Measurements from ENCODE around the gene IQCH. TPM values are rescaled to one million over a fixed set of nuclear protein-coding genes. Genes with fewer than 3 reads are reported as not detected.

The IQCH gene
- total and polyA plus RNA-seq, 2 donors (not counting 1 experiment from before 2014, with no cell fraction given) = 1.7 to 5.0 TPM

DNA sequence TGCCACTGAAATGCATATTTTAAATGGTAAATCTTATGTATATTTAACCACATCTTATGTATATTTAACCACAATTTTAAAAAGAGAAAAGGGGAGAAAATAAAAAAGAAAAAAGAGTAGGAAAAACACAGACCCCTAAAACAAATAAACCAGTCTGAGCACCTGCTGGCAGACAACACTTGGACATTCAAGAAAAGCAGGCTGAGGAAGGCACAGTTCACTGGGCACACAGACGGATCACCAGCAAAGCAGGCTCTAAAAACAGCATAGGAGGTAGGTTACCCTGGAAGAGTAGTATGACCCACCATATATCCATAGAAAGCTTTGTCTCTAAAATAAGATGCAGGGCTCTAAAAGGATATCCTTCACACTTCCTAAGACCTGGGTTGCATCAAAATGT lies 27.2 kb upstream of the IQCH start:
- Histone ChIP-seq H3K4me3 (replicated peaks in 1 of 4; ENCODE audit: control extremely low read depth in 1 of 4, insufficient read depth in 1 of 4, low read depth in 3 of 4, low read length in 4 of 4) (no peak overlapping the region), H4K20me1 (ENCODE audit: control insufficient read depth, extremely low read depth, insufficient read depth, low read length) (no peaks in the 10 kb centered on the region), H3K4me2 (ENCODE audit: extremely low read depth, insufficient read depth, low read length) (no peak overlapping the region), H3K4me1 (ENCODE audit: control insufficient read depth, extremely low read depth, insufficient read depth, low read length) (peaks cover 3% of the 10 kb centered on the region), H3K9ac (ENCODE audit: insufficient read depth, low read length) (no peak overlapping the region), H3K27ac (ENCODE audit: insufficient read depth, low read length) (no peak overlapping the region), H3K27me3 (ENCODE audit: control insufficient read depth, insufficient read depth, low read length) (no peaks in the 10 kb centered on the region), H2AFZ (ENCODE audit: low read length) (no peak overlapping the region), H3K36me3 (ENCODE audit: control insufficient read depth, insufficient read depth, low read length) (peaks cover 6% of the 10 kb centered on the region), H3K79me2 (ENCODE audit: control insufficient read depth, insufficient read depth, low read length) (no peaks in the 10 kb centered on the region), H3K9me3 (ENCODE audit: control insufficient read depth, insufficient read depth, low read depth, low read length) (no peaks in the 10 kb centered on the region)
- TF ChIP-seq, protein P1, sequence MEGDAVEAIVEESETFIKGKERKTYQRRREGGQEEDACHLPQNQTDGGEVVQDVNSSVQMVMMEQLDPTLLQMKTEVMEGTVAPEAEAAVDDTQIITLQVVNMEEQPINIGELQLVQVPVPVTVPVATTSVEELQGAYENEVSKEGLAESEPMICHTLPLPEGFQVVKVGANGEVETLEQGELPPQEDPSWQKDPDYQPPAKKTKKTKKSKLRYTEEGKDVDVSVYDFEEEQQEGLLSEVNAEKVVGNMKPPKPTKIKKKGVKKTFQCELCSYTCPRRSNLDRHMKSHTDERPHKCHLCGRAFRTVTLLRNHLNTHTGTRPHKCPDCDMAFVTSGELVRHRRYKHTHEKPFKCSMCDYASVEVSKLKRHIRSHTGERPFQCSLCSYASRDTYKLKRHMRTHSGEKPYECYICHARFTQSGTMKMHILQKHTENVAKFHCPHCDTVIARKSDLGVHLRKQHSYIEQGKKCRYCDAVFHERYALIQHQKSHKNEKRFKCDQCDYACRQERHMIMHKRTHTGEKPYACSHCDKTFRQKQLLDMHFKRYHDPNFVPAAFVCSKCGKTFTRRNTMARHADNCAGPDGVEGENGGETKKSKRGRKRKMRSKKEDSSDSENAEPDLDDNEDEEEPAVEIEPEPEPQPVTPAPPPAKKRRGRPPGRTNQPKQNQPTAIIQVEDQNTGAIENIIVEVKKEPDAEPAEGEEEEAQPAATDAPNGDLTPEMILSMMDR (conservative IDR thresholded peaks at IDR 0.05 in 1 of 2, IDR thresholded peaks at IDR 0.05 in 1 of 2; ENCODE audit: low read depth in 1 of 2, low read length in 2 of 2) = no peak
- no peak for TF ChIP-seq EZH2 (IDR thresholded peaks at IDR 0.05; ENCODE audit: low read length, missing control alignments)
- no peak for DNase-seq (ENCODE audit: low read depth in 2 of 2)

DNA sequence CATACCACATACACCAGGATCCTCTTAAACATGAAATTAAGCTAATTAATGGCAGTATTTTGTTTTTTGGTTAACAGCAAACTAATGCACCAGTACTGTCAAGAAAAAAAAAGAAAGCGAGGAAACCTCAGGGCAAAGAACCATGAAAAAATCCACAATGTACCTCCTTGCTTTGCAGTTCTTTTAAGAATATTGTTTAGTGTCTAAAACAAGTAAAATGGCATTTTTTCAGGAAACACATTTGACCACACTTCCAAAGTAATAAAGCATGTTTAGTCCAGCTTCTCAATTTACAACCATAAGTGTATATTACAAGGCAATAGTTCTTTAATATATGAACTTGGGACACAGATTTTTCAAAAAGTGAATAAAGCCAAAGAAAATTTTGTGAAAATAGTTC lies 26.7 kb upstream of the IQCH start:
- Histone ChIP-seq H3K36me3 (ENCODE audit: control insufficient read depth, insufficient read depth, low read length) (peaks cover 6% of the 10 kb centered on the region), H3K9me3 (ENCODE audit: control insufficient read depth, insufficient read depth, low read depth, low read length) (no peaks in the 10 kb centered on the region), H2AFZ (ENCODE audit: low read length) (no peak overlapping the region), H3K4me3 (replicated peaks in 1 of 4; ENCODE audit: control extremely low read depth in 1 of 4, insufficient read depth in 1 of 4, low read depth in 3 of 4, low read length in 4 of 4) (no peak overlapping the region), H4K20me1 (ENCODE audit: control insufficient read depth, extremely low read depth, insufficient read depth, low read length) (no peaks in the 10 kb centered on the region), H3K27ac (ENCODE audit: insufficient read depth, low read length) (no peak overlapping the region), H3K4me1 (ENCODE audit: control insufficient read depth, extremely low read depth, insufficient read depth, low read length) (peaks cover 3% of the 10 kb centered on the region), H3K27me3 (ENCODE audit: control insufficient read depth, insufficient read depth, low read length) (no peaks in the 10 kb centered on the region), H3K79me2 (ENCODE audit: control insufficient read depth, insufficient read depth, low read length) (no peaks in the 10 kb centered on the region), H3K9ac (ENCODE audit: insufficient read depth, low read length) (no peak overlapping the region), H3K4me2 (ENCODE audit: extremely low read depth, insufficient read depth, low read length) (no peak overlapping the region)
- TF ChIP-seq, protein P1 (conservative IDR thresholded peaks at IDR 0.05 in 1 of 2, IDR thresholded peaks at IDR 0.05 in 1 of 2; ENCODE audit: low read depth in 1 of 2, low read length in 2 of 2) = no peak
- no peak for DNase-seq (ENCODE audit: low read depth in 2 of 2)

DNA sequence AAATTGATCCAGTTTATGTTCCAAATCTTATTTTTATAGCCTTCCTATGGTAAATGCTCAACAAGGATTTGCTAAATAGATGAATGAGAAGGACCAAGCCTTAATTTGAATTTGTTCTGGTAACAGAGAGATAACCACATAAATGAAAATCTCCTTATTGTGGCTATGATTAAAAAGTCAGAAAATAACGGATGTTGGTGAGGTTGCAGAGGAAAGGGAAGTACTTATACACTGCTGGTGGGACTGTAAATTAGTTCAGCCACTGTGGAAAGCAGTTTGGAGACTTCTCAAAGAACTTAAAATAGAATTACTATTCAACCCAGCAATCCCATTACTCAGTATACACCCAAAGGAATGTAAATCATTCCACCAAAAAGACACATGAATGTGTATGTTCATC lies 26.3 kb upstream of the IQCH start:
- H3K4me2 ChIP-seq (ENCODE audit: extremely low read depth, insufficient read depth, low read length) = no peak overlapping the region
- H4K20me1 ChIP-seq (ENCODE audit: control insufficient read depth, extremely low read depth, insufficient read depth, low read length) = no peaks in the 10 kb centered on the region
- no peaks in the 10 kb centered on the region for H3K27me3 ChIP-seq (ENCODE audit: control insufficient read depth, insufficient read depth, low read length)

More for the DNA sequence above, 26.3 kb upstream of the IQCH start:
- no peak overlapping the region for H3K27ac ChIP-seq (ENCODE audit: insufficient read depth, low read length)
- no peak overlapping the region for H3K9ac ChIP-seq (ENCODE audit: insufficient read depth, low read length)
- H3K79me2 ChIP-seq (ENCODE audit: control insufficient read depth, insufficient read depth, low read length) = no peaks in the 10 kb centered on the region
- TF ChIP-seq EZH2 (IDR thresholded peaks at IDR 0.05; ENCODE audit: low read length, missing control alignments) = no peak
- TF ChIP-seq, protein P1 (conservative IDR thresholded peaks at IDR 0.05 in 1 of 2, IDR thresholded peaks at IDR 0.05 in 1 of 2; ENCODE audit: low read depth in 1 of 2, low read length in 2 of 2) = no peak
- no peak overlapping the region for H3K4me3 ChIP-seq (replicated peaks in 1 of 4; ENCODE audit: control extremely low read depth in 1 of 4, insufficient read depth in 1 of 4, low read depth in 3 of 4, low read length in 4 of 4)
- H3K36me3 ChIP-seq (ENCODE audit: control insufficient read depth, insufficient read depth, low read length) = peaks cover 6% of the 10 kb centered on the region
- no peak for DNase-seq (ENCODE audit: low read depth in 2 of 2)
- peaks cover 3% of the 10 kb centered on the region for H3K4me1 ChIP-seq (ENCODE audit: control insufficient read depth, extremely low read depth, insufficient read depth, low read length)
- H2AFZ ChIP-seq (ENCODE audit: low read length) = no peak overlapping the region
- H3K9me3 ChIP-seq (ENCODE audit: control insufficient read depth, insufficient read depth, low read depth, low read length) = no peaks in the 10 kb centered on the region
